Measurements from ENCODE around the gene ABHD6. TPM values are rescaled to one million over a fixed set of nuclear protein-coding genes. Genes with fewer than 3 reads are reported as not detected.

The ABHD6 gene
- total RNA-seq, 1 donor from 2014 or later, result 3.9 TPM

DNA sequence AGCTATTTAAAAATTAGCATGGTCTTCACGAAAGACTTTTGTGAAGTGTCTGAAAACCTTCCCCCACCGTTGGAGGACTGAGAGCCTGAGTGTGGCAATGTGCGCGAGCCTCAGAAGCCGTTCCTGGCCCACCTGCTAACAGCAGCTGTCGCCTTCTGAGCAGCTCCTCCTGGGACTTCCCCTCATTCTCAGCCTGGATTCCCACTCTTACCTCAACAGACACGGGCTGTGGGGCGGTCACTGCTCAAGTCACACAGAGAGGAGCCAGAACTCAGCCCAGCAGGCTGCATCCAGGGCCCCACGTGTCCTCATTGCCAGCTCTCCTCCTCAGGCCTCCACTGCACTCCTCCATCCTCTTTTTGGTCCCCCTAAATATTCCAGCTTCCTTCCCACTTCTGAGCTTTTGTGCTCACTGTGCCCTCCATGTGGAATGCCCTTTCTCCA is 34.7 kb upstream of the ABHD6 start:
- Histone ChIP-seq H3K4me2 (ENCODE audit: low read length) (no peak overlapping the region), H3K9ac (ENCODE audit: low read length) (no peak overlapping the region), H3K79me2 (ENCODE audit: insufficient read depth, low read length) (no peaks in the 10 kb centered on the region), H2AFZ (ENCODE audit: low read depth, low read length) (no peak overlapping the region), H3K36me3 (ENCODE audit: insufficient read depth, low read length) (no peaks in the 10 kb centered on the region), H3K4me3 (ENCODE audit: insufficient read depth, low read depth, low read length) (no peak overlapping the region), H3K27ac (ENCODE audit: low read depth, low read length) (no peak overlapping the region), H4K20me1 (ENCODE audit: insufficient read depth, low read length) (no peaks in the 10 kb centered on the region), H3K4me1 (ENCODE audit: insufficient read depth, low read length) (peaks cover 11% of the 10 kb centered on the region), H3K27me3 (ENCODE audit: insufficient read depth, low read length) (no peaks in the 10 kb centered on the region), H3K9me3 (ENCODE audit: insufficient read depth, low read depth, low read length) (no peaks in the 10 kb centered on the region)
- FAIRE-seq (no peak), DNase-seq (ENCODE audit: low read depth) (no peak)
- peaks cover 2% of the 10 kb centered on the region for H3K36me3 Mint-ChIP-seq (ENCODE audit: low read depth, unreplicated experiment)
- H3K4me1 Mint-ChIP-seq (ENCODE audit: low read depth, unreplicated experiment), result peaks cover 8% of the 10 kb centered on the region
- no peak for TF ChIP-seq CTCF (IDR thresholded peaks at IDR 0.05; ENCODE audit: insufficient read depth, low read depth, low read length)
- no peak for TF ChIP-seq EZH2 (IDR thresholded peaks at IDR 0.05; ENCODE audit: insufficient read depth, low read length)
- H3K27ac Mint-ChIP-seq (ENCODE audit: unreplicated experiment), result no peak overlapping the region
- H3K4me3 Mint-ChIP-seq (ENCODE audit: unreplicated experiment), result no peak overlapping the region
- H3K27me3 Mint-ChIP-seq (ENCODE audit: low read depth, unreplicated experiment), result peaks cover 4% of the 10 kb centered on the region
- no peaks in the 10 kb centered on the region for H3K9me3 Mint-ChIP-seq (ENCODE audit: unreplicated experiment)

DNA sequence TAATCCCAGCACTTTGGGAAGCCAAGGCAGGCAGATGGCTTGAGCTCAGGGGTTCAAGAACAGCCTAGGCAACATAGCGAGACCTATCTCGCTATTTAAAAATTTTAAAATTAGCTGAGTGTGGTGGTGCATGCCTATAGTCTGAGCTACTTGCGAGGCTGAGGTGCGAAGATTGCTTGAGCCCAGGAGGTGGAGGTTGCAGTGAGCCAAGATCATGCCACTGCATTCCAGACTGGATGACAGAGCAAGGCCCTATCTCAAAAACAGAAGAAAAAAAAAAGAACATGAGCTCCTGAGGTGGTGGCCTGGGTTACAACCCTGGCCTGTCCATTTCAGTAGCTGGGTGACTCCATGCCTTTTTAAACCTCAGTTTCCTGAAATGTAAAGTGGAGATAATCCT is 34.1 kb upstream of the ABHD6 start:
- FAIRE-seq (no peak), DNase-seq (ENCODE audit: low read depth) (no peak)
- Histone ChIP-seq H3K9me3 (ENCODE audit: insufficient read depth, low read depth, low read length) (no peaks in the 10 kb centered on the region), H3K79me2 (ENCODE audit: insufficient read depth, low read length) (no peaks in the 10 kb centered on the region), H3K4me2 (ENCODE audit: low read length) (no peak overlapping the region), H3K4me1 (ENCODE audit: insufficient read depth, low read length) (peaks cover 11% of the 10 kb centered on the region), H3K27me3 (ENCODE audit: insufficient read depth, low read length) (no peaks in the 10 kb centered on the region), H2AFZ (ENCODE audit: low read depth, low read length) (no peak overlapping the region), H4K20me1 (ENCODE audit: insufficient read depth, low read length) (no peaks in the 10 kb centered on the region), H3K36me3 (ENCODE audit: insufficient read depth, low read length) (no peaks in the 10 kb centered on the region), H3K27ac (ENCODE audit: low read depth, low read length) (no peak overlapping the region), H3K4me3 (ENCODE audit: insufficient read depth, low read depth, low read length) (no peak overlapping the region), H3K9ac (ENCODE audit: low read length) (no peak overlapping the region)
- peaks cover 2% of the 10 kb centered on the region for H3K36me3 Mint-ChIP-seq (ENCODE audit: low read depth, unreplicated experiment)
- peaks cover 4% of the 10 kb centered on the region for H3K27me3 Mint-ChIP-seq (ENCODE audit: low read depth, unreplicated experiment)
- TF ChIP-seq EZH2 (IDR thresholded peaks at IDR 0.05; ENCODE audit: insufficient read depth, low read length), result no peak
- no peak for TF ChIP-seq CTCF (IDR thresholded peaks at IDR 0.05; ENCODE audit: insufficient read depth, low read depth, low read length)
- peaks cover 6% of the 10 kb centered on the region for H3K4me1 Mint-ChIP-seq (ENCODE audit: low read depth, unreplicated experiment)
- H3K9me3 Mint-ChIP-seq (ENCODE audit: unreplicated experiment), result no peaks in the 10 kb centered on the region
- H3K27ac Mint-ChIP-seq (ENCODE audit: unreplicated experiment), result no peak overlapping the region
- no peak overlapping the region for H3K4me3 Mint-ChIP-seq (ENCODE audit: unreplicated experiment)

DNA sequence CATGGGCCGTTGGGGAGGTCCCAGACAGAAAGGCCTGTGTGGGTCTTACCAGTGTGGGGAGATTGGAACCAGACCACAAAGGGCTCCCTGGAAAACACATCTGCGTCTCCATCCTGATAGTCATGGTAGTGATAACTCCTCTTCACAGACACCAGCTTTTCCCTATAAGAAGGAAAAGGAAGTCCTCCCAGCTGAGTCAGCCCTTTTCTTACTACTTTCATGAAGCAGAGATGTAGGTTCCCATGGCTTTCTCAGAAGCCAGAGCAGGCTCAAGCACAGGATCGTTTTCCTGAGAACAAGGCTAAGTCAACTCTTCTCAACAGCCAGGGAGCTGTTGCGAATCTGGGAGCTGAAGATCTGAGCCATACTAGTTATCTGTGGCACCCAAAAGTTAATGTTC is 32.9 kb upstream of the ABHD6 start:
- H4K20me1 ChIP-seq (ENCODE audit: insufficient read depth, low read length), result no peaks in the 10 kb centered on the region
- H3K9me3 Mint-ChIP-seq (ENCODE audit: unreplicated experiment), result no peaks in the 10 kb centered on the region
- no peak overlapping the region for H3K4me2 ChIP-seq (ENCODE audit: low read length)
- peaks cover 11% of the 10 kb centered on the region for H3K4me1 ChIP-seq (ENCODE audit: insufficient read depth, low read length)
- DNase-seq (ENCODE audit: low read depth) (no peak), FAIRE-seq (no peak)
- no peak overlapping the region for H3K27ac ChIP-seq (ENCODE audit: low read depth, low read length)
- peaks cover 4% of the 10 kb centered on the region for H3K4me1 Mint-ChIP-seq (ENCODE audit: low read depth, unreplicated experiment)
- no peaks in the 10 kb centered on the region for H3K79me2 ChIP-seq (ENCODE audit: insufficient read depth, low read length)
- TF ChIP-seq CTCF (IDR thresholded peaks at IDR 0.05; ENCODE audit: insufficient read depth, low read depth, low read length) (no peak), EZH2 (IDR thresholded peaks at IDR 0.05; ENCODE audit: insufficient read depth, low read length) (no peak)
- no peak overlapping the region for H3K9ac ChIP-seq (ENCODE audit: low read length)
- no peak overlapping the region for H3K4me3 ChIP-seq (ENCODE audit: insufficient read depth, low read depth, low read length)
- peaks cover 7% of the 10 kb centered on the region for H3K27me3 Mint-ChIP-seq (ENCODE audit: low read depth, unreplicated experiment)
- H3K9me3 ChIP-seq (ENCODE audit: insufficient read depth, low read depth, low read length), result no peaks in the 10 kb centered on the region
- no peak overlapping the region for H3K27ac Mint-ChIP-seq (ENCODE audit: unreplicated experiment)
- H3K4me3 Mint-ChIP-seq (ENCODE audit: unreplicated experiment), result no peak overlapping the region
- H2AFZ ChIP-seq (ENCODE audit: low read depth, low read length), result no peak overlapping the region
- H3K36me3 ChIP-seq (ENCODE audit: insufficient read depth, low read length), result no peaks in the 10 kb centered on the region
- no peaks in the 10 kb centered on the region for H3K27me3 ChIP-seq (ENCODE audit: insufficient read depth, low read length)
- H3K36me3 Mint-ChIP-seq (ENCODE audit: low read depth, unreplicated experiment), result peaks cover 2% of the 10 kb centered on the region
